GM12878 (cell line): ENCODE data around the gene ZCCHC2.

ENCODE experiments used
- BRCA1 ChIP-seq: IDR thresholded peaks from 2 replicates; pipeline ENCODE4 v1.6.1; 2011; ENCODE audit warnings: low read depth, low read length, improper control_type of control experiment
- EZH2 ChIP-seq: IDR thresholded peaks from 2 replicates; pipeline ENCODE4 v1.6.1; 2012; ENCODE audit warnings: low read depth, mild to moderate bottlenecking, control low read depth, inconsistent platforms, low read length, borderline replicate concordance; ENCODE audit not compliant: control insufficient read depth
- POLR2A ChIP-seq: IDR thresholded peaks from 2 replicates; pipeline ENCODE4 v1.6.1; 2011; ENCODE audit warnings: low read depth, mild to moderate bottlenecking, low read length
- POLR2AphosphoS5 ChIP-seq: IDR thresholded peaks from 2 replicates; pipeline ENCODE4 v1.6.1; 2011; ENCODE audit warnings: mild to moderate bottlenecking, low read length, inconsistent platforms
- RAD21 ChIP-seq: IDR thresholded peaks from 2 replicates; pipeline ENCODE4 v1.6.1; 2011; ENCODE audit warnings: mild to moderate bottlenecking, low read depth, low read length, moderate library complexity; ENCODE audit not compliant: insufficient read depth
- RCOR1 ChIP-seq: conservative IDR thresholded peaks from 2 replicates; pipeline ENCODE4 v1.6.1; 2012; ENCODE audit warnings: low read depth, low read length, improper control_type of control experiment
- TF ChIP-seq, protein P1 (sequence below), 3 experiments: IDR thresholded peaks in 2 of 3; conservative IDR thresholded peaks in 1 of 3; 2 replicates each; pipeline ENCODE4 v1.5.1; 2011; ENCODE audit warnings: low read depth in 3 of 3, low read length in 3 of 3, mild to moderate bottlenecking in 3 of 3, control low read depth in 2 of 3, moderate library complexity in 2 of 3, inconsistent platforms in 1 of 3, mixed read lengths in 1 of 3; ENCODE audit not compliant: control insufficient read depth in 2 of 3, insufficient read depth in 1 of 3; ENCODE audit errors: extremely low read depth in 1 of 3

DNA sequence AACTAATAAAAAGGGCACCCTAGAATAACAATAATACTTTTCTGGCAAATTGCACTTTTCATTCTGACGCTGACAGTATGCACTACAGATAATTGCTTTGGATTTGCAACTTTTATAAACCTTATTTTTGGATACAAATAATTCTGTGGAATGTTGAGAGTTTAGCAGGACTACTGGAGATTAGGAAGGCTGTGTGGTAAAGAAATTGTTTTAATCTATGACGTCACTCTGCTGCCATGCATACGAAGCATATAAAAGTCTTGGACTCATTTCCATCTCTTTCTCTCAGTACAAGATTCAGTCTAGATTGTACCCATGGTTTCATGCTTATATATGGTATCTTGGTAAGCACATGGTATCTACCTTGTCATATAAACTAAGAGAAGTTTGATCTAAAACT is 28.1 kb upstream of the ZCCHC2 start:
- TF ChIP-seq RCOR1 (no peak), BRCA1 (no peak), EZH2 (no peak), POLR2A (no peak), POLR2AphosphoS5 (no peak), RAD21 (no peak)
- TF ChIP-seq, protein P1, sequence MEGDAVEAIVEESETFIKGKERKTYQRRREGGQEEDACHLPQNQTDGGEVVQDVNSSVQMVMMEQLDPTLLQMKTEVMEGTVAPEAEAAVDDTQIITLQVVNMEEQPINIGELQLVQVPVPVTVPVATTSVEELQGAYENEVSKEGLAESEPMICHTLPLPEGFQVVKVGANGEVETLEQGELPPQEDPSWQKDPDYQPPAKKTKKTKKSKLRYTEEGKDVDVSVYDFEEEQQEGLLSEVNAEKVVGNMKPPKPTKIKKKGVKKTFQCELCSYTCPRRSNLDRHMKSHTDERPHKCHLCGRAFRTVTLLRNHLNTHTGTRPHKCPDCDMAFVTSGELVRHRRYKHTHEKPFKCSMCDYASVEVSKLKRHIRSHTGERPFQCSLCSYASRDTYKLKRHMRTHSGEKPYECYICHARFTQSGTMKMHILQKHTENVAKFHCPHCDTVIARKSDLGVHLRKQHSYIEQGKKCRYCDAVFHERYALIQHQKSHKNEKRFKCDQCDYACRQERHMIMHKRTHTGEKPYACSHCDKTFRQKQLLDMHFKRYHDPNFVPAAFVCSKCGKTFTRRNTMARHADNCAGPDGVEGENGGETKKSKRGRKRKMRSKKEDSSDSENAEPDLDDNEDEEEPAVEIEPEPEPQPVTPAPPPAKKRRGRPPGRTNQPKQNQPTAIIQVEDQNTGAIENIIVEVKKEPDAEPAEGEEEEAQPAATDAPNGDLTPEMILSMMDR (IDR thresholded peaks at IDR 0.05 in 2 of 3, conservative IDR thresholded peaks at IDR 0.05 in 1 of 3; ENCODE audit: control insufficient read depth in 2 of 3, extremely low read depth in 1 of 3, insufficient read depth in 1 of 3, low read depth in 3 of 3, low read length in 3 of 3): no peak
